GM20431 (cell line): ENCODE measurements around the gene GNB5.
"Not testable (repeated sequence)": the region's sequence is repeated elsewhere in the genome, so short reads cannot be mapped to it uniquely, and the experiment has no call there.

Experiments used
- in situ Hi-C: fragments of 300-500 bp; cut with MseI, MboI; formaldehyde crosslinking; loops from one replicate; pipeline ENCODE4 v1.15.0; 2020; ENCODE audit warnings: low sequenced_read_pairs; ENCODE audit not compliant: unreplicated experiment

GNB5 gene

DNA sequence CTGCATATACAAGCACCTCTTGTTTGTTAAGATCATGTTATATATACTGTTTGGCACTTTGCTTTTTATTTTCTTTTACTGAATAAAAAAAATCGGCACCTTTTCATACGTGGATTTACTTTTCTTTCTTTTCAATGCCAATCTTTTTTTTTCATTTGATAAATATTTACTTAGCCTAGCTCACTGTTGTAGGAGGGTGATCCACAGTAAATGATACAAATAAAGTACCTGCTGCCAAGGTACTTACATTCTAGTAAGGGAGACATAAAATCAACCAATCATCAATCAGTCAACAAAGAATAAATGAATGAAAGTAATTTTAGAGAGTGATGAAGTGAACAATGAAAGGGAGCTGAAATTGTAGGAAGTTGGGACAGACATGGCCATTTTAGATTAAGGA lies 18.3 kb downstream of the GNB5 start:
- in situ Hi-C loops: no loop called here

DNA sequence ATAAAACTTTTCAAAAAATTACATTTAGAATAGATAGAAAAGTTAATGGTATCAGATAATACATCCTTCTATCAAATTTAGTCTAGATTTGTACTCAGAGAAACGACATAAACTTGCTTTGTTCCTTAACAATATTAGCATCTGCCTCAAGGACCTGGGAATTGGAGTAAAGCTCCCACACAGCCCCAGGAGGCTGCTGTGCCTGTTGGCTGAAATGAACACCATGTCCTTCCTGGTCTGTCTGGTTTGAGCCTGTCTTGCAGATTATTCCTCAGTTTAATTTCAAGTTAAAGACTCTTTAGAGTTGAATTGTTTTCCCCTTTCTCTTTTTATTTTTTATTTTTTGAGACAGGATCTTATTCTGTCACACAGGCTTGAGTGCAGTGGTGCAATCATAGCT lies 19.4 kb downstream of the GNB5 start:
- in situ Hi-C loops: no loop called here

DNA sequence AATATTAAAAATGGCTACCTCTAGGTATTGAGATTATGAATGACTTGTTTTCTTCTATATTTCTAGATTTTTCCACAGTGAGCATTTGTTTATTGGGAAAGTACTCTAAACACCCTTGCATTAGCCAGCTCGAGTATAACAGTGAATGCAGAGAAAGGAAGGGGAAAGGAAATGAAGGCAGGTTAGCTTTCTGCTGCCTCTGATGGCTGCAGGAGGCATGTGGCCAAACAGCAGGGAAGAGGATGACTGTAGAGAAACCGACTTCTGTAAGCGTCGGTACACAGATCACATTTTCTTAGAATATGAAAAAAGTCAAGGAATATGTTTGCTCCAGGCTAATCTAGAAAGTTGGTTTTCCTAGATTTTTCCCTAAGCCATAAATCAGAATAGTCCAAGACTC lies 19.8 kb downstream of the GNB5 start:
- in situ Hi-C loops: no loop called here

DNA sequence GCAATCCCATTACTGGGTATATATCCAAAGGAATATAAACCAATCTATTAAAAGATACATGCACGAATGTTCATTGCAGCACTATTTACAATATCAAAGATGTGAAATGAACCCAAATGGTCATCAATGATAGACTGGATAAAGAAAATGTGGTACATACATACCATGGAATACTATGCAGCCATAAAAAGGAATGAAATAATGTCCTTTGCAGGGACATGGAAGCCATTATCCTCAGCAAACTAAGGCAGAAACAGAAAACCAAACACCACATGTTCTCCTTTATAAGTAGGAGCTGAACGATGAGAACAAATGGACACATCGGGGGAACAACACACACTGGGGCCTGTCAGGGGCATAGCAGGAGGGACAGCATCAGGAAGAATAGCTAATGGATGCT lies 21.0 kb downstream of the GNB5 start:
- in situ Hi-C loops: not testable (repeated sequence)

DNA sequence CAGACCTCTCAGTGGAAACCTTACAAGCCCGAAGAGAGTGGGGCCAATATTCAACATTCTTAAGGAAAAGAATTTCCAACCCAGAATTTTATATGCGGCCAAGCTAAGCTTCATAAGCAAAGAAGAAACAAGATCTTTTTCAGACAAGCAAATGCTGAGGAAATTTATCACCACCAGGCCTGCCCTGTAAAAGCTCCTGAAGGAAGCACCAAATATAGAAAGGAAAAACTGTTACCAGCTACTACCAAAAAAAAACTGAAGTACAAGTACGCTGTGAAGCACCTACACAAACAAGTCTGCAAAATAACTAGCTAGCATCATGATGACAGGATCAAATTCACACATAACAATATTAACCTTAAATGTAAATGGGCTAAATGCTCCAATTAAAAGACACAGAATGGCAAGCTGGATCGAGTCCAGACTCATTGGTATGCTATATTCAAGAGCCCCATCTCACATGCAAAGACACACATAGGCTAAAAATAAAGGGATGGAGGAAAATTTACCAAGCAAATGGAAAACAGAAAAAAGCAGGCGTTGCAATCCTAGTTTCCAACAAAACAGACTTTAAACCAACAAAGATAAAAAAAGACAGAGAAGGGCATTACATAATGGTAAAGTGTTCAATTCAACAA lies 25.6 kb downstream of the GNB5 start:
- in situ Hi-C loops: not testable (repeated sequence)

DNA sequence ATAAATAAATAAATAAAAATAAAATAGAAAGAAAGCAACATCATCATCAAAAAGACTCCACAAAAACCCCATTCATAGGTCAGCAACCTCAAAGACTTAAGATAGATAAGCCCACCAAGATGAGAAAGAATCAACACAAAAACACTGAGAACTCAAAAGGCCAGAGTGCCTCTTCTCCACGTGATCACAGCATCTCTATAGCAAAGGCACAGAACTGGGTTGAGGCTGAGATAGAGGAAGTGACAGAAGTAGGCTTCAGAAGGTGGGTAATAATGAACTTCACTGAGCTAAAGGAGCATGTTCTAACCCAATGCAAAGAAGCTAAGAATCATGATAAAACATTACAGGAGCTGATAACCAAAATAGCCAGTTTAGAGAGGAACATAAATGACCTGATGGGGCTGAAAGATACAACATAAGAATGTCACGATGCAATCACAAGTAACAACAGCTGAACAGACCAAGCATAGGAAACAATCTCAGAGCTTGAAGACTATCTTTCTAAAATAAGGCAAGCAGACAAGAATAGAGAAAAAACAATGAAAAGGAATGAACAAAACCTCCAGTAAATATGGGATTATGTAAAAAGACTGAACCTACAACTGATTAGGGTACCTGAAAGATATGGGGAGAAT lies 26.4 kb downstream of the GNB5 start:
- in situ Hi-C loops: no loop called here

DNA sequence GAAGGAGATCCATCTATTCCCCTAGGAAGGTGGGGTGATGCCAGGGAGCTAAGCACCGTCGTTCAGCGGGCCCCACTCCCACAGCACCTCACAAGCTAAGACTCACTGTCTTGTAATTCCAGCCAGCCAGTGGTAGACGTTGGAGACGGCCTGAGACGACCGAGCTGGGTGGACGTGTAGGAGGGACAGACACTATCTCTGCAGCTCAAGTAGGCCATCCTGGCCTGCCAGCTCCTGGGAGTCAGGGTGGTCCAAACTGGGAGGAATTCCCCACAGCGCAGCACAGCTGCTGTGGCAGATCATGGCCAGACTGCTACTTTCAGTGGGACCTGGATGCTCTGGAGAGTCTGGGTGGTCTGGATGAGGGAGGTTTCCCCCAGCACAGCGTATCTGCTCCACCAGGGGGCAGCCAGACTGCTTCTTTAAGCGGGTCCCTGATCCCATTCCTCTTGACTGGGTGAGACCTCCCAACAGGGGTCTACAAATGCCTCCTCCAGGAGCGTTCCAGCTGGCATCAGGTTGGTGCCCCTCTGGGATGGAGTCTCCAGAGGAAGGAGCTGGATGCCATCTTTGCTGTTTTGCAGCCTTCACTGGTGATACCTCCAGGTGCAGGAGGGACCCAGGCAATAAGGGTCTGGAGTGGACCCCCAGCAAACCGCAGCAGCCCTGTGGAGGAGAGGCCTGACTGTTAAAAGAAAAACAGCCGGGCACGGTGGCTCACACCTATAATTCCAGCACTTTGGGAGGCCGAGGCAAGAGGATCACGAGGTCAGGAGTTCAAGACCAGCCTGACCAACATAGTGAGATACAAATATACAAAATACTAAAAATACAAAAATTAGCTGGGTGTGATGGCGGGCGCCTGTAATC lies 27.6 kb downstream of the GNB5 start:
- in situ Hi-C loops: no loop called here

DNA sequence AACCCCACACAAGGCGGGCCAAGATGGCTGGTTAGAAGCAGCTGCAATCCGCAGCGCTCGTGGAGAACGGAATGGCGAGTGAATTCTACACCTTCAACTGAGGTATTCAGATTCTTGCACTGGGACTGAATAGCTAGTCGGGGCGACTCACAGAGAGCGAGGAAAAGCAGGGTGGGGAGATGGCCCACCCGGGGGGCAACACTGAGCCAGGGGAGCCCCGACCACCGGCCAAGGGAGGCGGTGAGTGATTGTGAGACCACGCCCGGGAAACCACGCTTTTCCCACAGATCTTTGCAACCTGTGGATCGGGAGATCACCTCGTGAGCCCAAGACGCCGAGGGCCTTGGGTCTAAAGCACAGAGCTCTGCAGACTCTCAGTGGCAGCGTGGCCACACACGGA lies 28.3 kb downstream of the GNB5 start:
- in situ Hi-C loops: no loop called here

DNA sequence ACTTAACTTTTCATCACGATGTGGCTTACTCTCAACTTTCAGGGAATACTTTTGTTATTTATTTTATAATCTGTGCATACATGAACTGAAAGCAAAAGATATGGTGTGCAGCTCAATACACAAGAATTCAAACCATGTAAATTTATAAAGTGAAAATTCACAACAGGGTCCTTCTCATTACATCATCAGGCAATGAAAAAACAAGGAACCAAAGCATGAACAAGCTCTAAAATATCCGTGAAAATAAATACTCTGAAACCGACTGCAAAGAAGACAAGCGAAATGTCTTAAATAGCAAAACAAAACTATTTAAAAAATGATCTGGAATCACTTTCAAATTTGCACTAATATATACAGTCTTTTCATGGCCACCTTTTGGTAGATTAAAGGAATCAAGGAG lies 28.9 kb downstream of the GNB5 start:
- in situ Hi-C loops: no loop called here

DNA sequence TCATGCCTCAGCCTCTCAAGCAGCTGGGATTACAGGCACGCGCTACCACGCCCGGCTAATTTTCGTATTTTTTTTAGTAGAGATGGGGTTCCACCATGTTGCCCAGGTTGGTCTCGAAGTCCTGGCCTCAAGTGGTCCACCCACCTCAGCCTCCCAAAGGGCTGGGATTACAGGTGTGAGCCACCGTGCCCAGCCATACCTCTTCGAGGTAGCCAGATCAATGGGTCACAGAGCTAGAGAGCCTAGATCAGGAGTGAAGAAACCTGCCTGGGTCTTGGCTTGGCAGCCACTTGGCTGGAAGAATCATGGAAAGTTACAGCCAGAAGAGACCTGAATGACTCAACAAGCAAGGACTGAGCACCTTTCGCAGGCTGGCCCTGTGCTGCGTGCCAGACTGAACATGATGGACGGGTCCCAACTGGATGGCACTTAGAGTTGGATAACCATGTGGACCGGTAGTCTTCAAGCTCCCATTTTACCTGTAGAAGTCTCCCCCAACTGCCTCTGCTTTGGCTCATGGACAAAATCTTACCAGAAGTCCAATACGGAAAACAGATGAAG lies 29.7 kb downstream of the GNB5 start:
- in situ Hi-C loops: no loop called here

DNA sequence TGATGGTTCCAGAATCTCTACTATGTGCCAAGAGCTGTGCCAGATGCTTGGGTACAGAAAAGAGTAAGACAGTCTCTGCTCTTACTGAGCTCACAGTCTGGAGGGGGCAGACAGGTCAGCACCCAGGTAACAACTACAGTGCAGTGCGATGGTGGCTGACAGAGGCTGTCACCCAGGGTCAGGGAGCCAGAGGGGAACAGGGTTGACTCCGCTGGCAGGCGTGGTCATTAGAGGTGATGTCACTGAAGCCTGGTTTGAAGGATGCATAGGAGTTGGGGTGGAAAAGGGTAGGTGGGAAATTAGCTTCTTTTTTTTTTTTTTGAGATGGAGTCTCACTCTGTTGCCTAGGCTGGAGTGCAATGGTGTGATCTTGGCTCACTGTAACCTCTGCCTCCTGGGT lies 31.5 kb downstream of the GNB5 start:
- in situ Hi-C loops: no loop called here

DNA sequence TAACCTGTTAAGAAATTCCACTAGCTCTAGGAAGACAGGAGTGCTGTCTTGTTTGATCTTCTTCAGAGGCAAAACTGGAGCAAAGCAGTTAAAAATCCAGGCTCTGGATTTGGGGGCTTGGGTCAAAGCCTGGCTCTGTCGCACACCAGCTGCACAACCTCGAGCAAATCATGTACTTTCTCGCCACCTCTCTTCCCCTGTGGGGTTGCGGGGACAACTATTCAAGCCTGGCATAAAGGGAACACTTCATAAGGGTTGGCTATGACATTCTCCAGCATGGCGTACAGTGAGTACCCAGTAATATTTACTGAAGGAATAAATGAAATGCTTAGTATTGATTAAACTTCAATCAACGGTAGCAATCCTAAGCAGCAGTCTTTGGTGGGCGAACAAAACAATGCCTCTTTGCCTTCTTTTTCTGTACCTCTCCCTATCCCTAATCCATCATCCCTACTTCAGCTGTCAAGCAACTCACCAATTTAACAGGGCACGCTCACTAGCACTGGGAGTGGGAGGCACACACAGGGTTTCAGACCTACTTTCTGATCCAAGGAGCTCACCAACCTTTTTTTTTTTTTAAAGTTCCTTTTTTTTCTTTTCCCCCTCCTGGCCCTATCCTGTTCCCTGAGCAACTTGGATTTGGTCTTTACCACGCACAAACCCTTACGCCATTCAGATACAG lies 33.0 kb downstream of the GNB5 start:
- in situ Hi-C loops: no loop called here

DNA sequence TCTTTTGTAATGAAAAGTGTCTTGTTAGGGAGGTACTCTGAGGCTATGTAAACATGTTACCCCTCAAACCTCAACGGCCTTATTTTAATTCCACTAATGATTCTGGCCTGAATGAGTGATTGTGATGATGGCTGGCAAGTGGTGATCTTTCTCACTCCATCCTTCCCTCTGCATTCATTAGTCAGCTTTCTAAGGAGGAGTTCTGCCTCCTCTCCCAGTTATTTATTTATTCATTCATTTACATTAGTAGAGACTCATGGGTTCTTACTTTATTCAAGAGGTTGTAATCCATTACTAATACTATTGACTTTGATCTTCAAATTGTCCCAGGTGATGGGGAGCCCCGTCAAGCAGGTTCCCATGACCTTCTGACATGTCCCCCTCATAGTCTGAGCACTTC lies 35.3 kb downstream of the GNB5 start:
- in situ Hi-C loops: no loop called here

DNA sequence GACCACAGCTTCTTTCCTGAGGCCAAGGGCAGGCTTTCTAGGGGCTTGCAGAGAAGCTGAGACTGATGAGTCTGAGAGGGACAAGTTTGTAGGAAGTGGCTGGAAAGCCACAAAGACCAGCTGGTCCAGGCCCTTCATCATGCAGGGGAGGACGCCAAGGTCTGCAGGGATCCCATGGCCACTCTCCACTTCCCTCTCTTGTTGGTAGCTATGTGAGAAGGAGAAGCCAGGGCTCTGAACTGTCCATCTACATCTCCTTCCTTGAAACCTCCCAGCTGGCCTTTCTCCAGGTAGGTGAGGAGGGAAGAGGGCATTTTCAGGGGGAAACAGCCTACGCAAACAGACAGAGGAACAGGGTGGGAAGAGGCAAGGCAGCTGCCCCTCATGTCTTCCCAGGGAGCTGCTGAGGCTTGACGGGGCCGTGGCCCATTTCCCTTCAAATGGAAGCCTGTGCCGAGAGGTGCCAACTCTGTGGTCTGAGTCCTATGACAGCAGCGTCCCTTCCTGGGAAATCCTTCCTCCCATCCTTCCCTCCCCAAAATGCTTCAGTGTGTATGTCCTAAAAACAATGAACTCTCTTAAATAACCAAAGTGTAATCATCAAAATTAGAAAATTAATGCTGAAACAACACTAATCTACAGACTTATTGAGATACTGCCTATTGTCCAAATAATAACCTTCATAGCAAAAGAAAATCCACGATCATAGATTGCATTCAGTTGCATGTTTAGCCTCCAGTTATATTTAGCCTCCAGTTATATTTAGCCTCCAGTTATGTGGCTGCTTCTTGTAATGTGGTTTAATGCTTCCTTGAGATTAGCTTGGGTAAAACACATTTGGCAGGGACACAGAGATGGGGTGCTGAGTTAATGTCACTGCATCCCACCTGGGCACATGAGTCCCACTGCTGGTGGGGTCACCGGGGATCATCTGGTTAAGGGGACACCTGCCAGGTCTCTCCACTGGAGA lies 36.0 kb downstream of the GNB5 start:
- in situ Hi-C loops: no loop called here

DNA sequence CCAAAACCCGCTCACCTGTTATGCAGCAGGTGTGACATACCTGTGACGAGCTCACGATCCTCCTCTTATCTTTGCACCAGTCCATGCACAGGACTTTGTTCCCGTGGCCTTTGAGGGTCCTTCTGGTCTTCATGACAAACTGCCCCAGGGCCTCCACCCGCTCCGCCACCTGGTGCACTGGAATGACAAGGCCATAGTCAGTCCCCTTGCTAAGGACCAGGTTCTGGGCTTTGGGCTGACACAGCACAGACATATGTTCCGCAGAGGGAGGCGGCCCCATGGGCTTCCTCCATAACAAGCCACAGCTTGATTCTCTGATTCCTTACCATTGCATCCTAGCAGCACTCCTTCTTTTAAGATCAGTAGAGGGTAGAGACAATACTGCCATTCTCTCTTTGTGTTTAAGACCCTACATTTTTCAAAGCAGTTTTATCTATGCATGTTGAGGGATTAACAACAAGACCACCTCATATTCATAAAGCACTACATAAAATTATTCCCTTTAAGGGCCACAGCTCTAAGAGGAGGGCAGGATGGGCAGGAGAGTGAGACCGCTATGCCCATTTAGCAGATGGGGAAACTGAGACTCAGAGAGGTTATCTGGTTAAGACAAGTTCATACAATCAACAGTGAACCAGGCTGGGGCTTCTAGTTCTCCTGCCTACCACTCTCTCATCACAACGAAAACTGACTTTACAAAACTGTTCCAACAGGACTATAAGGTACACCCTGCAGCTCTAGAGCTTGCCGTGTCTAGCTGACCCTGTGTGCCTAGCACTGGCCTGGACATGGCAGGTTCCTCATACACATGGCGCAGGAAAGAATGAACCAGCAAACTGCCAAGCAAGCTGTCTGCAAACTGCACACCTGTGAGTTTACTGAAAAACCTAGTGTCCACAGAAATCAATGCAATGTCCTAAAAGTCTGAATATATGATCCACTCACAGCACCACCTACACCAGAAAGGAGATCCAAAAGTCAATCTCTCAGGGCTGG lies 37.0 kb downstream of the GNB5 start:
- in situ Hi-C loops: no loop called here

DNA sequence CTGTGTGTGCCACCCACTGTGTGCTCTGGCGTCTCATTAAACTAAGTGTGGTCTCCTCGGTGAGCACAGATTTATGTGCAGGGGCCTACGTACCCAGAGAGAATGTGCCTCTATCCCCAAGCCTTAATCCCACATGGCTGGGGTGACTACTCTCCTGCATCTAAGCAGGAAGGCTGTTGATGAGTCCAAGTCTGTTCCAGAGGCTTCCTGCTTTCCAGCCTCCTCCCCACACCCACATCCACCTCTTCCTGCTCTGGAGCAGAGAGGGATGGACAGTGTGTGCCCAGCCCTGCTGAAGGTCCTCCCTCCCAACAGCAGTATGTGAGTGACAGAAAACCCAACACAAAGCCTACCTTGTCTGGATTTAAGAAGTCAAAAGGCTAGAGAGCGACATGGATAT lies 39.8 kb downstream of the GNB5 start:
- in situ Hi-C loops: no loop called here

DNA sequence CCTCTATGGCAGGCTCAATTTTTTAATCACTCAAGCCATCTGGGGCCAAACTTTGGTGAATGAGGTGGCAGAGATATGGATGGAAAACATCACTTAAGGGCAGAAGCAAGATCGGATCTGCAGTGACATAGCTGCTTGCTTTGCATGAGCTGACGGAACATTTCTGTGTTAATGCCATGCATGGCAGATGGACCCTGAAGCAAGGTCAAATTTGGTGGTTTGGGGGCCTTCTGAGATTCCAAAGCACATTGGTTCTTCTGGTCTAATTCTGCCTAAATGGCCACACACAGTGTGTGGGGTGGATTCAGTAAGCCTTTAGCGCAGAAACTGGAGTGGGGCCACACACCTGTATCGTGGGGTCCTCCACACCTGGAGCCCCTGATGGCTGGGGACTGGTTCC lies 40.3 kb downstream of the GNB5 start:
- in situ Hi-C loops: no loop called here
